ENCODE measurements around the gene CNDP2.

GRCh38 chr18:74486119-74486849 is 9.9 kb upstream of the CNDP2 start:
- no peak for TF ChIP-seq CTCF (IDR thresholded peaks at IDR 0.05 in 4 of 5, conservative IDR thresholded peaks at IDR 0.05 in 1 of 5)
- TF ChIP-seq POLR2A (IDR thresholded peaks at IDR 0.05): no peak
